Glutamatergic neuron (in vitro differentiated cells): ENCODE data around the gene ESPL1. TPM values are rescaled to one million over a fixed set of nuclear protein-coding genes. Genes with fewer than 3 reads are reported as not detected.

Experiments
- DNase-seq: peaks from one replicate; pipeline ENCODE4 v3.0.0; 2022
- H3K27ac Mint-ChIP-seq: one replicate; pipeline ENCODE4 v1.8.0; 2020; ENCODE audit warnings: mild to moderate bottlenecking, mixed read lengths, inconsistent platforms; ENCODE audit not compliant: unreplicated experiment
- H3K27me3 Mint-ChIP-seq: one replicate; pipeline ENCODE4 v1.8.0; 2020; ENCODE audit warnings: mild to moderate bottlenecking, moderate library complexity, mixed read lengths, inconsistent platforms; ENCODE audit not compliant: unreplicated experiment
- H3K36me3 Mint-ChIP-seq: one replicate; pipeline ENCODE4 v1.8.0; 2020; ENCODE audit warnings: mild to moderate bottlenecking, mixed read lengths, inconsistent platforms; ENCODE audit not compliant: unreplicated experiment
- H3K4me1 Mint-ChIP-seq: one replicate; pipeline ENCODE4 v1.8.0; 2020; ENCODE audit warnings: mild to moderate bottlenecking, low read depth, mixed read lengths, inconsistent platforms; ENCODE audit not compliant: unreplicated experiment
- H3K4me3 Mint-ChIP-seq: one replicate; pipeline ENCODE4 v1.8.0; 2020; ENCODE audit warnings: mild to moderate bottlenecking, mixed read lengths, inconsistent platforms; ENCODE audit not compliant: unreplicated experiment
- H3K9me3 Mint-ChIP-seq: one replicate; pipeline ENCODE4 v1.8.0; 2020; ENCODE audit warnings: mild to moderate bottlenecking, moderate library complexity, mixed read lengths, inconsistent platforms; ENCODE audit not compliant: unreplicated experiment
- total RNA-seq: library from RNA; stranded (reverse); fragmentation: NEBNext Ultra II Directional; extraction: Animal tissue kit (Norgen Biotek cat#: 25700); gene quantifications from one replicate; pipeline ENCODE4 v1.2.1, GENCODE V29; 2021; ENCODE audit not compliant: unreplicated experiment
- TF ChIP-seq, protein P1 (sequence below): fragments of 200-600 bp; sonication (generic); IDR thresholded peaks from one replicate; pipeline ENCODE4 v1.5.0; 2021; ENCODE audit not compliant: partially characterized antibody, unreplicated experiment

The ESPL1 gene
- total RNA-seq, 1 donor from 2014 or later: 5.1 TPM

- H3K36me3 Mint-ChIP-seq: no peaks in the 10 kb centered on the region
- no peak for DNase-seq
- no peaks in the 10 kb centered on the region for H3K4me1 Mint-ChIP-seq
- peaks cover 2% of the 10 kb centered on the region for H3K9me3 Mint-ChIP-seq
- TF ChIP-seq, protein P1, sequence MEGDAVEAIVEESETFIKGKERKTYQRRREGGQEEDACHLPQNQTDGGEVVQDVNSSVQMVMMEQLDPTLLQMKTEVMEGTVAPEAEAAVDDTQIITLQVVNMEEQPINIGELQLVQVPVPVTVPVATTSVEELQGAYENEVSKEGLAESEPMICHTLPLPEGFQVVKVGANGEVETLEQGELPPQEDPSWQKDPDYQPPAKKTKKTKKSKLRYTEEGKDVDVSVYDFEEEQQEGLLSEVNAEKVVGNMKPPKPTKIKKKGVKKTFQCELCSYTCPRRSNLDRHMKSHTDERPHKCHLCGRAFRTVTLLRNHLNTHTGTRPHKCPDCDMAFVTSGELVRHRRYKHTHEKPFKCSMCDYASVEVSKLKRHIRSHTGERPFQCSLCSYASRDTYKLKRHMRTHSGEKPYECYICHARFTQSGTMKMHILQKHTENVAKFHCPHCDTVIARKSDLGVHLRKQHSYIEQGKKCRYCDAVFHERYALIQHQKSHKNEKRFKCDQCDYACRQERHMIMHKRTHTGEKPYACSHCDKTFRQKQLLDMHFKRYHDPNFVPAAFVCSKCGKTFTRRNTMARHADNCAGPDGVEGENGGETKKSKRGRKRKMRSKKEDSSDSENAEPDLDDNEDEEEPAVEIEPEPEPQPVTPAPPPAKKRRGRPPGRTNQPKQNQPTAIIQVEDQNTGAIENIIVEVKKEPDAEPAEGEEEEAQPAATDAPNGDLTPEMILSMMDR: no peak
- no peak overlapping the region for H3K4me3 Mint-ChIP-seq
- H3K27ac Mint-ChIP-seq: no peak overlapping the region
- peaks cover 2% of the 10 kb centered on the region for H3K27me3 Mint-ChIP-seq
These were observed 11.9 kb downstream of the ESPL1 start for GRCh38 chr12:53279888-53280498.

- Mint-ChIP-seq H3K27me3 (no peaks in the 10 kb centered on the region), H3K27ac (no peak overlapping the region), H3K4me1 (no peaks in the 10 kb centered on the region)
These were observed 18.3 kb downstream of the ESPL1 start for GRCh38 chr12:53286448-53286847.

DNA sequence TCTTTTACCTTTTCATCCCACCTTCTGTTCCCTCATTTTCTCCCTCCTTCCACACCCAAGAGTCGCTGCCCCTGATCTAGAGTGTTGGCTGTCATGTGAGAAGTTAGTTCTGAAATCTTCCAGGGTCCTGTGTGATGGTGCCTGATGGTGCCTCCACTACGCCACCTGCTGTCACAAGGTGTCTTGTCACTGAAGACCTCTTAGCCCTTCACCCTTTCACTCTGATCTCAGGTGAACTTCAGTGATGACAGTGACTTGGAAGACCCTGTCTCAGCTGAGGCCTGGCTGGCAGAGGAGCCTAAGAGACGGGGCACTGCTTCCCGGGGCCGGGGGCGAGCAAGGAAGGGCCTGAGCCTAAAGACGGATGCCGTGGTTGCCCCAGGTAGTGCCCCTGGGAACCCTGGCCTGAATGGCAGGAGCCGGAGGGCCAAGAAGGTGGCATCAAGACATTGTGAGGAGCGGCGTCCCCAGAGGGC is 19.7 kb downstream of the ESPL1 start:
- DNase-seq: peak; percentile 84
- no peaks in the 10 kb centered on the region for H3K27me3 Mint-ChIP-seq
- H3K4me3 Mint-ChIP-seq: no peak overlapping the region
- H3K36me3 Mint-ChIP-seq: no peaks in the 10 kb centered on the region
- peaks cover 1% of the 10 kb centered on the region for H3K9me3 Mint-ChIP-seq
- H3K4me1 Mint-ChIP-seq: no peaks in the 10 kb centered on the region
- TF ChIP-seq, protein P1: peak; percentile 71
- peak overlapping the region; percentile 62 for H3K27ac Mint-ChIP-seq

More at GRCh38 chr12:53286448-53286847, 18.3 kb downstream of the ESPL1 start:
- H3K9me3 Mint-ChIP-seq: peaks cover 1% of the 10 kb centered on the region
- no peak overlapping the region for H3K4me3 Mint-ChIP-seq
- TF ChIP-seq, protein P1: no peak
- DNase-seq: no peak
- no peaks in the 10 kb centered on the region for H3K36me3 Mint-ChIP-seq

GRCh38 chr12:53288322-53288721 is 20.2 kb downstream of the ESPL1 start:
- Mint-ChIP-seq H3K9me3 (peaks cover 1% of the 10 kb centered on the region), H3K4me1 (no peaks in the 10 kb centered on the region), H3K27ac (peak overlapping the region; percentile 62), H3K4me3 (no peak overlapping the region), H3K27me3 (no peaks in the 10 kb centered on the region), H3K36me3 (no peaks in the 10 kb centered on the region)
- DNase-seq: no peak
- TF ChIP-seq, protein P1: no peak

DNA sequence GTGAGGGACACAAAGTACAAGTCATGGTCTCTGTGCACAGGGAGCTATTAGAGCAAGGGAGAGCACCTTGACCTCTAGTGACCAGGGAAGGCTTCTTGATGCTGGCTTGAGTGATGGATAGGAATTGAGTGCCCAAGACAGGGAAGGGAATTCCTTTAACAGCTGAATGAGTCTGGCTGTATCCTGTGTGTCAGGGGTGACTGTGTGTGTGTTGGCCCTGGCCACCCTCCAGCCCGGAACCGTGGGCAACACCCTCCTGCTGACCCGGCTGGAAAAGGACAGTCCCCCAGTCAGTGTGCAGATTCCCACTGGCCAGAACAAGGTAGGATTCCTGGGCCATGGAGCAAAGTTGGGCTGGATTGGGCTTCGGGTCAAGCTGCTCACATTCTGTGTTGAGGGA is 21.8 kb downstream of the ESPL1 start:
- Mint-ChIP-seq H3K27ac (no peak overlapping the region), H3K9me3 (peaks cover 1% of the 10 kb centered on the region), H3K36me3 (no peaks in the 10 kb centered on the region), H3K27me3 (no peaks in the 10 kb centered on the region), H3K4me3 (no peak overlapping the region), H3K4me1 (peaks cover under 1% of the 10 kb centered on the region)
- DNase-seq: no peak
- TF ChIP-seq, protein P1: no peak
